GM23338 (cell line): Measurements from ENCODE around the gene ACTMAP.

Experiments
- CREB1 ChIP-seq: fragments of 250-450 bp; sonication (Bioruptor Pico); IDR thresholded peaks from 2 replicates; pipeline ENCODE4 v1.5.0; 2020; ENCODE audit warnings: low read depth, mild to moderate bottlenecking, moderate library complexity
- CTCF ChIP-seq, 2 experiments: fragments of 200-600 bp in 1 of 2; sonication (generic) in 1 of 2; conservative IDR thresholded peaks; 2 replicates each; pipeline versions ENCODE4 v1.5.1 to v1.6.1; 2016 to 2017; ENCODE audit warnings: antibody characterized with exemption in 2 of 2, low read depth in 2 of 2, mild to moderate bottlenecking in 2 of 2, moderate library complexity in 1 of 2
- EZH2 ChIP-seq: fragments of 200-600 bp; sonication (generic); IDR thresholded peaks from one replicate; pipeline ENCODE4 v1.8.0; 2017; ENCODE audit warnings: antibody characterized with exemption, mild to moderate bottlenecking, low read depth; ENCODE audit not compliant: unreplicated experiment
- EZH2phosphoT487 ChIP-seq: fragments of 200-600 bp; sonication (generic); IDR thresholded peaks from one replicate; pipeline ENCODE4 v1.8.1; 2018; ENCODE audit warnings: antibody characterized with exemption; ENCODE audit not compliant: unreplicated experiment
- JUNB ChIP-seq: IDR thresholded peaks from one replicate; pipeline ENCODE4 v1.6.1; 2016; ENCODE audit warnings: antibody characterized with exemption; ENCODE audit not compliant: unreplicated experiment
- NANOG ChIP-seq: IDR thresholded peaks from 2 replicates; pipeline ENCODE4 v1.6.1; 2016; ENCODE audit warnings: antibody characterized with exemption, borderline replicate concordance
- POLR2AphosphoS5 ChIP-seq: IDR thresholded peaks from 2 replicates; pipeline ENCODE4 v1.6.1; 2016; ENCODE audit warnings: antibody characterized with exemption, low read depth
- REST ChIP-seq: IDR thresholded peaks from one replicate; pipeline ENCODE4 v1.6.1; 2018; ENCODE audit warnings: antibody characterized with exemption; ENCODE audit not compliant: unreplicated experiment
- ZNF331 ChIP-seq: fragments of 250-450 bp; sonication (Bioruptor Pico); IDR thresholded peaks from 2 replicates; pipeline ENCODE4 v1.5.0; 2020; ENCODE audit warnings: low read depth, mild to moderate bottlenecking, moderate library complexity
- ZNF462 ChIP-seq: fragments of 250-450 bp; sonication (Bioruptor Pico); IDR thresholded peaks from 2 replicates; pipeline ENCODE4 v1.5.0; 2020; ENCODE audit warnings: mild to moderate bottlenecking, moderate library complexity

GRCh38 chr19:40742886-40743285, 7.4 kb downstream of the ACTMAP start:
- TF ChIP-seq CTCF (conservative IDR thresholded peaks at IDR 0.05; ENCODE audit: low read depth in 2 of 2), result no peak
- TF ChIP-seq CREB1 (CRISPR knock-in tag), result no peak
- no peak for TF ChIP-seq POLR2AphosphoS5
- no peak for TF ChIP-seq REST
- no peak for TF ChIP-seq NANOG
- no peak for TF ChIP-seq ZNF462 (CRISPR knock-in tag)
- TF ChIP-seq EZH2phosphoT487, result no peak
- no peak for TF ChIP-seq EZH2
- TF ChIP-seq JUNB, result no peak
- TF ChIP-seq ZNF331, result no peak
